DOHH2 (cell line): ENCODE results near the gene MAG.

Experiments
- H3F3A ChIP-seq: fragments of 200-600 bp; sonication (generic), shearing (Covaris generic); 2 replicates; pipeline ENCODE4 v1.6.0; 2016; ENCODE audit warnings: antibody characterized with exemption, mild to moderate bottlenecking; ENCODE audit not compliant: control insufficient read depth, insufficient read depth
- H3K27ac ChIP-seq: fragments of 200-600 bp; sonication (generic); 2 replicates; pipeline ENCODE4 v1.5.1; 2014; ENCODE audit warnings: low read depth, mild to moderate bottlenecking, low read length, moderate library complexity
- H3K27me3 ChIP-seq: fragments of 200-600 bp; sonication (generic); 2 replicates; pipeline ENCODE4 v1.6.1; 2014; ENCODE audit warnings: mild to moderate bottlenecking, low read length, mixed read lengths; ENCODE audit not compliant: control insufficient read depth
- H3K36me3 ChIP-seq: fragments of 200-600 bp; sonication (generic); 2 replicates; pipeline ENCODE4 v1.6.1; 2014; ENCODE audit warnings: mild to moderate bottlenecking, low read length, moderate library complexity, mixed read lengths; ENCODE audit not compliant: control insufficient read depth
- H3K4me1 ChIP-seq: fragments of 200-600 bp; sonication (generic); 2 replicates; pipeline ENCODE4 v1.6.1; 2014; ENCODE audit warnings: mild to moderate bottlenecking, low read length, mixed read lengths; ENCODE audit not compliant: control insufficient read depth
- H3K4me2 ChIP-seq: fragments of 200-600 bp; sonication (generic); 2 replicates; pipeline ENCODE4 v1.6.0; 2014; ENCODE audit warnings: mild to moderate bottlenecking, low read length, moderate library complexity
- H3K4me3 ChIP-seq: fragments of 200-600 bp; sonication (generic); 2 replicates; pipeline ENCODE4 v1.5.1; 2014; ENCODE audit warnings: mild to moderate bottlenecking, low read length, mixed read lengths
- H3K79me2 ChIP-seq: fragments of 200-600 bp; sonication (generic); 2 replicates; pipeline ENCODE4 v1.6.1; 2014; ENCODE audit warnings: mild to moderate bottlenecking, low read length, mixed read lengths; ENCODE audit not compliant: control insufficient read depth
- H3K9me2 ChIP-seq: fragments of 200-600 bp; sonication (generic); replicated peaks from 2 replicates; pipeline ENCODE4 v1.6.1; 2014; ENCODE audit warnings: mild to moderate bottlenecking, low read length, mixed read lengths; ENCODE audit not compliant: control insufficient read depth
- H3K9me3 ChIP-seq: fragments of 200-600 bp; sonication (generic); 2 replicates; pipeline ENCODE4 v1.6.1; 2014; ENCODE audit warnings: antibody characterized with exemption, low read length, mixed read lengths; ENCODE audit not compliant: control insufficient read depth, insufficient read depth
- H4K20me1 ChIP-seq: fragments of 200-600 bp; sonication (generic); 2 replicates; pipeline ENCODE4 v1.6.0; 2014; ENCODE audit warnings: low read depth, mild to moderate bottlenecking, antibody characterized with exemption, low read length, moderate library complexity; ENCODE audit not compliant: control insufficient read depth, insufficient read depth
- EZH2phosphoT487 ChIP-seq: fragments of 200-600 bp; sonication (generic); IDR thresholded peaks from 2 replicates; pipeline ENCODE4 v1.6.1; 2017; ENCODE audit warnings: borderline replicate concordance, mild to moderate bottlenecking, antibody characterized with exemption, low read length, moderate library complexity, mixed read lengths
- TF ChIP-seq, protein P1 (sequence below): fragments of 200-600 bp; sonication (generic); IDR thresholded peaks from one replicate; pipeline ENCODE4 v1.5.1; 2014; ENCODE audit warnings: antibody characterized with exemption, mild to moderate bottlenecking, low read depth, low read length; ENCODE audit not compliant: poor library complexity, severe bottlenecking

MAG gene

DNA sequence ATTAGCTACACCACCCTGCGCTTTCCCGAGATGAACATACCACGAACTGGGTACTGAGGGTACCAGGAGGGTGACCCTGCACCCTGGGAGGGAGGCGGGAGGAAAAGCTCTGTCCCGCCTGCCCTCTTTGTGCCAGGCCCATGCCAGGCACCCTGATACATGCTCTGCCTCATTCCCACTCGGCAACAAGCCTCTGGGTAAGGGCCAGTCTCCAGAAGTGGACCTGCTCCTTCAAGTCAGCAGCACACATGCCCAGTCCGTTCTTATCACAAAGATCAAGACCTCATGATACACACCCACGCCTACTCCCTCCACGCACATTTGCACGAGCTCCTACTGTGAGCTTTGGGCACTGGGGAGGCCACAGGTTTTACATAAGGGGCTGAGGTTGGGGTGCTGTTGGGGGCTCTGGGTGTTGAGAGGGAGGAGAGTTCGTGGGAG is 53.7 kb downstream of the MAG start:
- peaks cover 5% of the 10 kb centered on the region for H3K79me2 ChIP-seq
- H3K36me3 ChIP-seq: peaks cover 76% of the 10 kb centered on the region
- peaks cover 35% of the 10 kb centered on the region for H4K20me1 ChIP-seq
- H3K27ac ChIP-seq: peak overlapping the region; percentile 92
- H3K9me2 ChIP-seq: no peaks in the 10 kb centered on the region
- TF ChIP-seq EZH2phosphoT487: no peak
- TF ChIP-seq, protein P1, sequence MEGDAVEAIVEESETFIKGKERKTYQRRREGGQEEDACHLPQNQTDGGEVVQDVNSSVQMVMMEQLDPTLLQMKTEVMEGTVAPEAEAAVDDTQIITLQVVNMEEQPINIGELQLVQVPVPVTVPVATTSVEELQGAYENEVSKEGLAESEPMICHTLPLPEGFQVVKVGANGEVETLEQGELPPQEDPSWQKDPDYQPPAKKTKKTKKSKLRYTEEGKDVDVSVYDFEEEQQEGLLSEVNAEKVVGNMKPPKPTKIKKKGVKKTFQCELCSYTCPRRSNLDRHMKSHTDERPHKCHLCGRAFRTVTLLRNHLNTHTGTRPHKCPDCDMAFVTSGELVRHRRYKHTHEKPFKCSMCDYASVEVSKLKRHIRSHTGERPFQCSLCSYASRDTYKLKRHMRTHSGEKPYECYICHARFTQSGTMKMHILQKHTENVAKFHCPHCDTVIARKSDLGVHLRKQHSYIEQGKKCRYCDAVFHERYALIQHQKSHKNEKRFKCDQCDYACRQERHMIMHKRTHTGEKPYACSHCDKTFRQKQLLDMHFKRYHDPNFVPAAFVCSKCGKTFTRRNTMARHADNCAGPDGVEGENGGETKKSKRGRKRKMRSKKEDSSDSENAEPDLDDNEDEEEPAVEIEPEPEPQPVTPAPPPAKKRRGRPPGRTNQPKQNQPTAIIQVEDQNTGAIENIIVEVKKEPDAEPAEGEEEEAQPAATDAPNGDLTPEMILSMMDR: no peak
- no peaks in the 10 kb centered on the region for H3K27me3 ChIP-seq
- H3K4me2 ChIP-seq: peak overlapping the region; percentile 59
- H3K4me3 ChIP-seq: peak overlapping the region; percentile 49
- H3K9me3 ChIP-seq: no peaks in the 10 kb centered on the region
- peaks cover 76% of the 10 kb centered on the region for H3F3A ChIP-seq
- H3K4me1 ChIP-seq: peaks cover 100% of the 10 kb centered on the region

DNA sequence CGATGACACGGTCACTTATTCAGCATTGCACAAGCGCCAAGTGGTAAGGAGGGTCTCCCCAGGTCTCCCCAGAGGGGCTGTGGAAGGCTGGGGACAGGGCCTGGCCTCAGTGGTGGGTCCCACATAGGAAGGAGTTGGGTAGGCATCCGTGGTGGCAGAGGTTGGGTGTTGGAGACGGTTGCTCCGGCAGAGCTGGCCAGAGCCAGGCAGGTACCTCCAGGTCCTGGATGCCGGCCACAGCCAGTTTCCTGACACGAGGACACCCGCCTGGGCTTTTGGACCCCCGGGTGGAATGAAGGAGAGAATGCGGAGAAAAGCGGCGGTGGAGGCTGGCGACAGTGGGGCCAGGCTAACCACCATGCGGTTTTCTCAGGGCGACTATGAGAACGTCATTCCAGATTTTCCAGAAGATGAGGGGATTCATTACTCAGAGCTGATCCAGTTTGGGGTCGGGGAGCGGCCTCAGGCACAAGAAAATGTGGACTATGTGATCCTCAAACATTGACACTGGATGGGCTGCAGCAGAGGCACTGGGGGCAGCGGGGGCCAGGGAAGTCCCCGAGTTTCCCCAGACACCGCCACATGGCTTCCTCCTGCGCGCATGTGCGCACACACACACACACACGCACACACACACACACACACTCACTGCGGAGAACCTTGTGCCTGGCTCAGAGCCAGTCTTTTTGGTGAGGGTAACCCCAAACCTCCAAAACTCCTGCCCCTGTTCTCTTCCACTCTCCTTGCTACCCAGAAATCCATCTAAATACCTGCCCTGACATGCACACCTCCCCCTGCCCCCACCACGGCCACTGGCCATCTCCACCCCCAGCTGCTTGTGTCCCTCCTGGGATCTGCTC is 54.5 kb downstream of the MAG start:
- no peaks in the 10 kb centered on the region for H3K9me3 ChIP-seq
- H3F3A ChIP-seq: peaks cover 69% of the 10 kb centered on the region
- no peaks in the 10 kb centered on the region for H3K9me2 ChIP-seq
- peak overlapping the region; percentile 49 for H3K4me3 ChIP-seq
- peaks cover 100% of the 10 kb centered on the region for H3K4me1 ChIP-seq
- peaks cover 3% of the 10 kb centered on the region; the same call in 1 of the 2 replicates for H3K79me2 ChIP-seq
- H3K27me3 ChIP-seq: no peaks in the 10 kb centered on the region
- TF ChIP-seq, protein P1: no peak
- TF ChIP-seq EZH2phosphoT487: no peak
- peaks cover 27% of the 10 kb centered on the region for H4K20me1 ChIP-seq
- peak overlapping the region; percentile 59 for H3K4me2 ChIP-seq
- peaks cover 69% of the 10 kb centered on the region for H3K36me3 ChIP-seq
- peak overlapping the region; percentile 92 for H3K27ac ChIP-seq

DNA sequence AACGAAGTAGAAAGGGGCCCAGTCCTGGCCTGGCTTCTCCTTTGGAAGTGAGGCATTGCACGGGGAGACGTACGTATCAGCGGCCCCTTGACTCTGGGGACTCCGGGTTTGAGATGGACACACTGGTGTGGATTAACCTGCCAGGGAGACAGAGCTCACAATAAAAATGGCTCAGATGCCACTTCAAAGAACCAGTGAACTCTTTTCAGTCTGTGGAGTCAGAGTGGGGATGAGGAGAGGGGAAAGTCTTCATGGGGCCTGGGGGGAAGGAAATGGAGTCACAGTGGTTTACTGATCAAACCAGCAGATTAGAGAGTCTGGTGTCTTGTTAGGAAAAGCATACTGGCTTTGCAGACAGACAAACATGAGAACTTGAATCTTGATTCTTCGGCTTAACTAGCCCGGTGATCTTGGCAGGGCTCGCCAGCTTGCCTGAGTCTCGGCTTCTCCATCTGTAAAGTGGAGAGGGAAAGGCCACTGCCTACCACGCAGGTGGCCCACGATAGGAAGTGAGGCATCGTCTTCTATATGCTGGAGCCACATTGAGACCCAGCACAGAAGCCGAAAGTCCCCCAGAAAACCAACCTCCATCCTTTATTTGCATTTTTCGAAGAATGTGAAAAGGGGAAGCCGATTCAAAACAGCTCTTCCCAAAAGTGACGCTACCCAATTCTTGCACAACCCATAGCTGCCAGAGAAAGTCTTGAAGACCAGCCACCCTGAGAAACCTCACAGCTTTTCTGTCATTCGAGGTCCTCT is 55.4 kb downstream of the MAG start, which contains the start of gene FFAR1:
Gene FFAR1 (plus strand): TSS at position 732 of the 759 bp plus-strand sequence. CDS start 3,650 bp downstream, outside the sequence.
- H3K4me3 ChIP-seq: peak within 1 kb of the TSS; percentile 49
- peak within 1 kb of the TSS; percentile 92 for H3K27ac ChIP-seq
- H3K27me3 ChIP-seq: no peaks in the 10 kb centered on the region
- TF ChIP-seq, protein P1: no peak
- TF ChIP-seq EZH2phosphoT487: no peak
- peaks cover 100% of the 10 kb centered on the region for H3K4me1 ChIP-seq
- peaks cover 60% of the 10 kb centered on the region for H3K36me3 ChIP-seq
- H3F3A ChIP-seq: peaks cover 65% of the 10 kb centered on the region
- H4K20me1 ChIP-seq: peaks cover 23% of the 10 kb centered on the region
- peak within 1 kb of the TSS; percentile 59 for H3K4me2 ChIP-seq
- no peaks in the 10 kb centered on the region for H3K79me2 ChIP-seq
- no peaks in the 10 kb centered on the region for H3K9me3 ChIP-seq
- H3K9me2 ChIP-seq: no peaks in the 10 kb centered on the region
